Keratinocyte (primary cell): ENCODE data around the gene CREB5. TPM values are rescaled to one million over a fixed set of nuclear protein-coding genes. Genes with fewer than 3 reads are reported as not detected.
A peak's percentile ranks its signal among the peaks of the same experiment; 100 is the strongest.

Source experiments
- DNase-seq: peaks from one replicate; pipeline ENCODE4 v3.0.0-alpha.2; 2011; ENCODE audit warnings: low read depth, missing footprints, low spot score
- FAIRE-seq: peaks from 2 replicates; lab custom pipeline; 2011; peaks lifted over from hg19 to GRCh38; lab: Jason Lieb, UNC
- H2AFZ ChIP-seq: 2 replicates; pipeline ENCODE4 v1.6.0; 2012; ENCODE audit warnings: low read length, control low read depth, inconsistent platforms; ENCODE audit not compliant: control insufficient read depth
- H3K27ac ChIP-seq: 2 replicates; pipeline ENCODE4 v1.5.1; 2011; ENCODE audit warnings: low read length; ENCODE audit not compliant: control insufficient read depth, insufficient read depth
- H3K27me3 ChIP-seq: 3 replicates; pipeline ENCODE4 v1.6.0; 2011; ENCODE audit warnings: low read length; ENCODE audit not compliant: control insufficient read depth, insufficient read depth; ENCODE audit errors: extremely low read depth
- H3K36me3 ChIP-seq, 2 experiments: 2 replicates in 1 of 2; 3 replicates in 1 of 2; pipeline ENCODE4 v1.5.1; 2011; ENCODE audit warnings: low read length in 2 of 2, mild to moderate bottlenecking in 1 of 2; ENCODE audit not compliant: control insufficient read depth in 2 of 2, insufficient read depth in 2 of 2; ENCODE audit errors: extremely low read depth in 1 of 2
- H3K4me1 ChIP-seq: 3 replicates; pipeline ENCODE4 v1.5.1; 2011; ENCODE audit warnings: low read length; ENCODE audit not compliant: control insufficient read depth, insufficient read depth; ENCODE audit errors: extremely low read depth
- H3K4me2 ChIP-seq: 3 replicates; pipeline ENCODE4 v1.6.0; 2011; ENCODE audit warnings: low read depth, low read length; ENCODE audit not compliant: control insufficient read depth, insufficient read depth; ENCODE audit errors: extremely low read depth
- H3K4me3 ChIP-seq, 3 experiments: fragments of 200-600 bp in 1 of 3; sonication (generic) in 1 of 3; 2 replicates in 2 of 3; 3 replicates in 1 of 3; pipeline ENCODE4 v1.5.1; 2011 to 2016; ENCODE audit warnings: low read length in 3 of 3, mild to moderate bottlenecking in 3 of 3, control low read depth in 2 of 3, inconsistent platforms in 1 of 3, low read depth in 1 of 3, mixed read lengths in 1 of 3, mixed run types in 1 of 3, moderate library complexity in 1 of 3; ENCODE audit not compliant: control insufficient read depth in 2 of 3, insufficient read depth in 2 of 3; ENCODE audit errors: extremely low read depth in 1 of 3
- H3K79me2 ChIP-seq: 2 replicates; pipeline ENCODE4 v1.6.0; 2012; ENCODE audit warnings: low read length; ENCODE audit not compliant: control insufficient read depth, insufficient read depth
- H3K9ac ChIP-seq: 3 replicates; pipeline ENCODE4 v1.6.0; 2011; ENCODE audit warnings: low read length; ENCODE audit not compliant: control insufficient read depth, insufficient read depth; ENCODE audit errors: extremely low read depth
- H3K9me1 ChIP-seq: 3 replicates; pipeline ENCODE4 v1.6.0; 2011; ENCODE audit warnings: low read length; ENCODE audit not compliant: control insufficient read depth, insufficient read depth; ENCODE audit errors: extremely low read depth
- H3K9me3 ChIP-seq: 2 replicates; pipeline ENCODE4 v1.5.1; 2012; ENCODE audit warnings: low read depth, low read length; ENCODE audit not compliant: control insufficient read depth
- H4K20me1 ChIP-seq: 3 replicates; pipeline ENCODE4 v1.6.0; 2011; ENCODE audit warnings: low read length; ENCODE audit not compliant: control insufficient read depth, insufficient read depth; ENCODE audit errors: extremely low read depth
- CTCF ChIP-seq, 3 experiments: IDR thresholded peaks in 1 of 3; conservative IDR thresholded peaks in 1 of 3; optimal IDR thresholded peaks in 1 of 3; 2 replicates in 2 of 3; 3 replicates in 1 of 3; pipeline versions ENCODE3 to v1.5.1; 2011; ENCODE audit warnings: low read length in 3 of 3, mild to moderate bottlenecking in 3 of 3, moderate library complexity in 2 of 3, control low read depth in 1 of 3, inconsistent platforms in 1 of 3; ENCODE audit not compliant: insufficient read depth in 2 of 3; ENCODE audit errors: extremely low read depth in 1 of 3
- EZH2 ChIP-seq: IDR thresholded peaks from one replicate; pipeline ENCODE4 v1.6.1; 2012; ENCODE audit warnings: inconsistent platforms, mild to moderate bottlenecking, low read length, moderate library complexity
- dilution Hi-C: fragments of 300-500 bp; cut with MboI; formaldehyde crosslinking; loops from one replicate; pipeline ENCODE4 v1.7.0; 2020; ENCODE audit warnings: low sequenced_read_pairs; ENCODE audit not compliant: extremely low pct_ligation_motif_present
- polyA plus RNA-seq, 5 experiments: library from polyadenylated mRNA; depleted of rRNA in 3 of 5; stranded (reverse) in 3 of 5; stranded (forward) in 1 of 5; unstranded in 1 of 5; fragments of >200 nt; gene quantifications; 1 replicate in 1 of 5; 2 replicates in 3 of 5; 3 replicates in 1 of 5; pipeline versions ENCODE4 v1.2.1 to v1.2.3, GENCODE V29; 2011 to 2012; ENCODE audit warnings: missing spikeins in 2 of 5, low read depth in 1 of 5, low replicate concordance in 1 of 5

The CREB5 gene
- polyA plus RNA-seq, 1 donor (not counting 4 experiments of a cell fraction or from before 2014, with no cell fraction given) = 7.9 TPM

DNA sequence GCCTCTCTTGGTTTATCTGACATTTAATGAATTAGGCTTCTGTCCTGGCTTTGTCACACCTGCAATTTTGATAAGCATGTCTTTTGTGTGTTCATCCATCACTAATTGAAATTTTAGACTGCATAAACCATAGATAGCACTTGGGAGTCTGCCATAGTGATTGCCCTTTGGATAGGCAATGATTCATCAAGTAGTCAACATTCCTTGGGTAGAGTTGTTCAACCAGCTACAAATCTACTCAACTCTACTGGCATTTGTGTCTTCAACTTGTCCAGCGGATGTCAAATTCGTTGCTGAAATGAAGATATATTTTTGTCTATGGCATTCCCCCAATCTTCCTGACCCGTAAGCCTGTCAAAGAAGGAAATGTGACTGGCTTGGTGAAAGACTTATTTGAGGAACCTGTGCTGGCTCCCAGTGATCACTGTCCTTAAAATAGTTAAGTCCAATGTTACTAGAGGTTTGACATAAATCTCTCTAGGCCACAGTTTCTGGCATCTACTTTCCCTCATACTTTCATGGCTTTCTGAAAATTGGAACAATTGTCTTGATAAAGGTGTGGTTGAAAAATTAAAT is 33.7 kb upstream of the CREB5 start:
- Histone ChIP-seq H3K9me3 (no peaks in the 10 kb centered on the region), H3K36me3 (no peaks in the 10 kb centered on the region), H3K4me2 (no peak overlapping the region), H3K27ac (no peak overlapping the region), H2AFZ (no peak overlapping the region), H3K79me2 (no peaks in the 10 kb centered on the region), H3K27me3 (peaks cover 9% of the 10 kb centered on the region), H3K4me1 (no peaks in the 10 kb centered on the region), H3K9ac (no peak overlapping the region), H4K20me1 (no peaks in the 10 kb centered on the region), H3K4me3 (no peak overlapping the region), H3K9me1 (no peaks in the 10 kb centered on the region)
- FAIRE-seq (peak; percentile 67), DNase-seq (no peak)
- TF ChIP-seq EZH2 (no peak), CTCF (optimal IDR thresholded peaks at IDR 0.05 in 1 of 3, IDR thresholded peaks at IDR 0.05 in 1 of 3, conservative IDR thresholded peaks at IDR 0.05 in 1 of 3; ENCODE audit: extremely low read depth in 1 of 3, insufficient read depth in 2 of 3, low read length in 3 of 3) (no peak)
- dilution Hi-C loops = no loop called here

GRCh38 chr7:28381466-28381865 is 30.9 kb upstream of the CREB5 start:
- TF ChIP-seq EZH2 = no peak
- TF ChIP-seq CTCF (optimal IDR thresholded peaks at IDR 0.05 in 1 of 3, IDR thresholded peaks at IDR 0.05 in 1 of 3, conservative IDR thresholded peaks at IDR 0.05 in 1 of 3; ENCODE audit: extremely low read depth in 1 of 3, insufficient read depth in 2 of 3, low read length in 3 of 3) = no peak
- no peaks in the 10 kb centered on the region for H4K20me1 ChIP-seq
- no peaks in the 10 kb centered on the region for H3K9me3 ChIP-seq
- H3K4me3 ChIP-seq = no peak overlapping the region
- DNase-seq = no peak
- H3K9ac ChIP-seq = no peak overlapping the region
- H3K36me3 ChIP-seq = no peaks in the 10 kb centered on the region
- no peak overlapping the region for H2AFZ ChIP-seq
- no peaks in the 10 kb centered on the region for H3K4me1 ChIP-seq
- H3K27me3 ChIP-seq = peaks cover 5% of the 10 kb centered on the region
- H3K79me2 ChIP-seq = no peaks in the 10 kb centered on the region
- dilution Hi-C loops = no loop called here
- no peak overlapping the region for H3K27ac ChIP-seq
- FAIRE-seq = no peak
- H3K4me2 ChIP-seq = no peak overlapping the region
- H3K9me1 ChIP-seq = no peaks in the 10 kb centered on the region
